Fibroblast of lung (primary cell): ENCODE results near the gene CAMSAP3. TPM values are rescaled to one million over a fixed set of nuclear protein-coding genes. Genes with fewer than 3 reads are reported as not detected.

ENCODE experiments used
- DNase-seq, 2 donors: peaks; one replicate each; pipeline versions ENCODE4 v3.0.0 to v3.0.0-alpha.2; 2010; ENCODE audit warnings: low read depth in 2 of 2
- H2AFZ ChIP-seq: 2 replicates; pipeline ENCODE4 v1.5.1; 2012; ENCODE audit warnings: low read length, control low read depth, inconsistent platforms
- H3K27ac ChIP-seq: 2 replicates; pipeline ENCODE4 v1.5.1; 2011; ENCODE audit warnings: low read length, control low read depth; ENCODE audit not compliant: insufficient read depth
- H3K27me3 ChIP-seq: 2 replicates; pipeline ENCODE4 v1.5.1; 2011; ENCODE audit warnings: mild to moderate bottlenecking, low read length; ENCODE audit not compliant: control insufficient read depth, insufficient read depth
- H3K36me3 ChIP-seq: 2 replicates; pipeline ENCODE4 v1.5.1; 2011; ENCODE audit warnings: low read length; ENCODE audit not compliant: control insufficient read depth, insufficient read depth
- H3K4me1 ChIP-seq: 2 replicates; pipeline ENCODE4 v1.5.1; 2011; ENCODE audit warnings: low read length; ENCODE audit not compliant: control insufficient read depth, insufficient read depth; ENCODE audit errors: extremely low read depth
- H3K4me2 ChIP-seq: 2 replicates; pipeline ENCODE4 v1.5.1; 2011; ENCODE audit warnings: low read length, control low read depth; ENCODE audit not compliant: insufficient read depth; ENCODE audit errors: extremely low read depth
- H3K4me3 ChIP-seq, 4 experiments: fragments of 200-600 bp in 1 of 4; sonication (generic) in 1 of 4; replicated peaks in 1 of 4; 2 replicates each; pipeline ENCODE4 v1.5.1; 2011 to 2016; ENCODE audit warnings: low read length in 4 of 4, low read depth in 3 of 4, mild to moderate bottlenecking in 3 of 4, control low read depth in 2 of 4, inconsistent platforms in 1 of 4, mixed read lengths in 1 of 4; ENCODE audit not compliant: insufficient read depth in 1 of 4; ENCODE audit errors: control extremely low read depth in 1 of 4
- H3K79me2 ChIP-seq: 2 replicates; pipeline ENCODE4 v1.5.1; 2012; ENCODE audit warnings: mild to moderate bottlenecking, low read length, inconsistent platforms; ENCODE audit not compliant: control insufficient read depth, insufficient read depth
- H3K9ac ChIP-seq: 2 replicates; pipeline ENCODE4 v1.5.1; 2011; ENCODE audit warnings: mild to moderate bottlenecking, low read length, control low read depth; ENCODE audit not compliant: insufficient read depth
- H3K9me3 ChIP-seq: 2 replicates; pipeline ENCODE4 v1.5.1; 2012; ENCODE audit warnings: low read depth, low read length; ENCODE audit not compliant: control insufficient read depth, insufficient read depth
- H4K20me1 ChIP-seq: 2 replicates; pipeline ENCODE4 v1.5.1; 2011; ENCODE audit warnings: low read length; ENCODE audit not compliant: control insufficient read depth, insufficient read depth; ENCODE audit errors: extremely low read depth
- EZH2 ChIP-seq: IDR thresholded peaks from 2 replicates; pipeline ENCODE4 v1.5.1; 2012; ENCODE audit warnings: low read length, control low read depth, mild to moderate bottlenecking; ENCODE audit errors: missing control alignments
- polyA plus RNA-seq, 2 donors: library from polyadenylated mRNA; depleted of rRNA in 1 of 2; stranded (reverse) in 1 of 2; unstranded in 1 of 2; fragments of >200 nt; gene quantifications; 2 replicates each; pipeline ENCODE4 v1.2.1, GENCODE V29; 2011 to 2012; ENCODE audit warnings: missing spikeins in 1 of 2
- total RNA-seq: library from RNA; depleted of rRNA; stranded (reverse); fragments of >200 nt; gene quantifications from 2 replicates; pipeline ENCODE4 v1.2.1, GENCODE V29; 2014
- TF ChIP-seq, protein P1 (sequence below), 2 donors: IDR thresholded peaks in 1 of 2; conservative IDR thresholded peaks in 1 of 2; 1 replicate in 1 of 2; 2 replicates in 1 of 2; pipeline ENCODE4 v1.5.1; 2011 to 2012; ENCODE audit warnings: low read length in 2 of 2, control low read depth in 1 of 2, inconsistent platforms in 1 of 2, low read depth in 1 of 2, mild to moderate bottlenecking in 1 of 2

The CAMSAP3 gene
- total and polyA plus RNA-seq, 2 donors (not counting 1 experiment from before 2014, with no cell fraction given), result not detected

DNA sequence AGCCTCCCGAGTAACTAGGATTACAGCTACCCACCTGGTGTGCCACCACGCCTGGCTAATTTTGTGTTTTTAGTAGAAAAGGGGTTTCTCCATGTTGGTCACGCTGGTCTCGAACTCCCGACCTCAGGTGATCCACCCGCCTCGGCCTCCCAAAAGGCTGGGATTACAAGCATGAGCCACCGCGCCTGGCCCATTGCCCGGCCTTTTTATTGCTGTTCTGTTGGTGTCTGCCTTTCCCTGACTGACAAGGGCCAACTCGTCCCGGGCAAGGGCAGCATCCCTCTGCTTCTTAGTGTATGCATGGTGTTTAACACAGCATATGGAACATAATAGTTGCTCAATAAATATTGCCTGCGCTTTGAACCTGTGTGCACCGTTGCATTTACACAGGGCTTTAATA, 67.0 kb downstream of the CAMSAP3 start:
- Histone ChIP-seq H3K9ac (no peak overlapping the region), H3K9me3 (no peaks in the 10 kb centered on the region), H3K27ac (no peak overlapping the region), H2AFZ (no peak overlapping the region), H3K36me3 (no peaks in the 10 kb centered on the region), H3K4me1 (no peaks in the 10 kb centered on the region), H3K4me3 (no peak overlapping the region), H3K4me2 (no peak overlapping the region), H3K27me3 (no peaks in the 10 kb centered on the region), H3K79me2 (no peaks in the 10 kb centered on the region), H4K20me1 (no peaks in the 10 kb centered on the region)
- no peak for DNase-seq
- TF ChIP-seq, protein P1, sequence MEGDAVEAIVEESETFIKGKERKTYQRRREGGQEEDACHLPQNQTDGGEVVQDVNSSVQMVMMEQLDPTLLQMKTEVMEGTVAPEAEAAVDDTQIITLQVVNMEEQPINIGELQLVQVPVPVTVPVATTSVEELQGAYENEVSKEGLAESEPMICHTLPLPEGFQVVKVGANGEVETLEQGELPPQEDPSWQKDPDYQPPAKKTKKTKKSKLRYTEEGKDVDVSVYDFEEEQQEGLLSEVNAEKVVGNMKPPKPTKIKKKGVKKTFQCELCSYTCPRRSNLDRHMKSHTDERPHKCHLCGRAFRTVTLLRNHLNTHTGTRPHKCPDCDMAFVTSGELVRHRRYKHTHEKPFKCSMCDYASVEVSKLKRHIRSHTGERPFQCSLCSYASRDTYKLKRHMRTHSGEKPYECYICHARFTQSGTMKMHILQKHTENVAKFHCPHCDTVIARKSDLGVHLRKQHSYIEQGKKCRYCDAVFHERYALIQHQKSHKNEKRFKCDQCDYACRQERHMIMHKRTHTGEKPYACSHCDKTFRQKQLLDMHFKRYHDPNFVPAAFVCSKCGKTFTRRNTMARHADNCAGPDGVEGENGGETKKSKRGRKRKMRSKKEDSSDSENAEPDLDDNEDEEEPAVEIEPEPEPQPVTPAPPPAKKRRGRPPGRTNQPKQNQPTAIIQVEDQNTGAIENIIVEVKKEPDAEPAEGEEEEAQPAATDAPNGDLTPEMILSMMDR (conservative IDR thresholded peaks at IDR 0.05 in 1 of 2, IDR thresholded peaks at IDR 0.05 in 1 of 2; ENCODE audit: low read depth in 1 of 2, low read length in 2 of 2), result no peak
- no peak for TF ChIP-seq EZH2

DNA sequence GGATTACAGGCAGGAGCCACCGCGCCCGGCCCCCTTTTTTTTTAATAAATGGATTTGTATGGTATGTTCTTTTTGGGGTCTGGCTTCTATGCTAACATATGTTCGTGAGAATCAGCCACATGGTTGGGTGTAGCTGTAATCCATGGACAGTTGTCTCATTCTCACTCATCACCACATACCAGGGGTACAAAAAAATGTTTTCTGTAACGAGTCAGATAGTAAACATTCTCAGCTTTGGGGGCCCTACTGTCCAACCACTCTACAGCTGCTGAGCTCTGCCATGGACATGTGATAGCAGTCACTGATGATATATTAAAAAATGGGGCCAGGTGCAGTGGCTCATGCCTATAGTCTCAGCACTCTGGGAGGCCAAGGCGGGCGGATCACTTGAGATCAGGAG, 68.0 kb downstream of the CAMSAP3 start:
- Histone ChIP-seq H3K9ac (no peak overlapping the region), H3K36me3 (no peaks in the 10 kb centered on the region), H3K27me3 (no peaks in the 10 kb centered on the region), H3K27ac (no peak overlapping the region), H3K79me2 (no peaks in the 10 kb centered on the region), H3K9me3 (no peaks in the 10 kb centered on the region), H3K4me1 (no peaks in the 10 kb centered on the region), H3K4me3 (no peak overlapping the region), H2AFZ (no peak overlapping the region), H3K4me2 (no peak overlapping the region), H4K20me1 (no peaks in the 10 kb centered on the region)
- no peak for DNase-seq
- TF ChIP-seq, protein P1 (conservative IDR thresholded peaks at IDR 0.05 in 1 of 2, IDR thresholded peaks at IDR 0.05 in 1 of 2; ENCODE audit: low read depth in 1 of 2, low read length in 2 of 2), result no peak
- no peak for TF ChIP-seq EZH2

DNA sequence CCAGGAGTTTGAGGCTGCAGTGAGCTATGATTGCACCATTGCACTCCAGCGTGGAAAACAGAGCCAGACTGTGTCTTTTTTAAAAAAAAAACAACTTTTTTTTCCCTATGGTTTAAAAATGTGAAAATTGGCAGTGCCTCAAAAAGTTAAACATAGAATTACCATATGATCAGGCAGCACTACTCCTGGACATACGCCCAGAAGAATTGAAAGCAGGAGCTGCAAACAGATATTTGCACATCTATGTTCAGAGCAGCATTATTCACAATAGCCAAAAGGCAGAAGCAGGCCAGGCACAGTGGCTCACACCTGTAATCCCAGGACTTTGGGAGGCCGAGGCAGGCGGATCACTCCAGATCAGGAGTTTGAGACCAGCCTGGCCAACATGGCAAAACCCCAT, 69.4 kb downstream of the CAMSAP3 start:
- Histone ChIP-seq H3K4me2 (no peak overlapping the region), H3K9ac (no peak overlapping the region), H3K4me1 (no peaks in the 10 kb centered on the region), H3K27me3 (no peaks in the 10 kb centered on the region), H3K79me2 (no peaks in the 10 kb centered on the region), H3K9me3 (no peaks in the 10 kb centered on the region), H3K4me3 (no peak overlapping the region), H3K27ac (no peak overlapping the region), H2AFZ (no peak overlapping the region), H4K20me1 (no peaks in the 10 kb centered on the region), H3K36me3 (no peaks in the 10 kb centered on the region)
- no peak for TF ChIP-seq EZH2
- TF ChIP-seq, protein P1 (conservative IDR thresholded peaks at IDR 0.05 in 1 of 2, IDR thresholded peaks at IDR 0.05 in 1 of 2; ENCODE audit: low read depth in 1 of 2, low read length in 2 of 2), result no peak
- DNase-seq, result peak in 1 of 2 donors; percentile 84

Other genes starting within 250 kb of the CAMSAP3 start
- gene ARHGEF18, start 246.9 kb upstream of the CAMSAP3 start, total RNA-seq, result 33.1 and 45.1 TPM in 2 replicates
- 6.1 and 7.8 TPM in 2 replicates for gene ARHGEF18, start 246.9 kb upstream of the CAMSAP3 start, polyA plus RNA-seq
- gene PEX11G, start 106.8 kb upstream of the CAMSAP3 start, total RNA-seq, result 3.8 and 3.9 TPM in 2 replicates
- 1.2 and 1.5 TPM in 2 replicates for gene PEX11G, start 106.8 kb upstream of the CAMSAP3 start, polyA plus RNA-seq
- 16.2 and 16.7 TPM in 2 replicates for gene ZNF358, start 79.8 kb upstream of the CAMSAP3 start, total RNA-seq
- 24.0 and 26.8 TPM in 2 replicates for gene ZNF358, start 79.8 kb upstream of the CAMSAP3 start, polyA plus RNA-seq
- gene MCOLN1, start 73.2 kb upstream of the CAMSAP3 start, total RNA-seq, result 3.9 and 4.0 TPM in 2 replicates
- 15.1 and 20.5 TPM in 2 replicates for gene MCOLN1, start 73.2 kb upstream of the CAMSAP3 start, polyA plus RNA-seq
- gene PNPLA6, start 60.1 kb upstream of the CAMSAP3 start, total RNA-seq, result 61.9 and 89.2 TPM in 2 replicates
- 20.9 and 34.2 TPM in 2 replicates for gene PNPLA6, start 60.1 kb upstream of the CAMSAP3 start, polyA plus RNA-seq
- gene XAB2, start 33.7 kb downstream of the CAMSAP3 start, total RNA-seq, result 19.0 and 28.2 TPM in 2 replicates
- 12.5 and 16.5 TPM in 2 replicates for gene XAB2, start 33.7 kb downstream of the CAMSAP3 start, polyA plus RNA-seq
- gene PET100, start 33.9 kb downstream of the CAMSAP3 start, total RNA-seq, result 15.7 and 16.9 TPM in 2 replicates
- gene PET100, start 33.9 kb downstream of the CAMSAP3 start, polyA plus RNA-seq, result 37.5 and 38.8 TPM in 2 replicates
- not detected in 2 replicates for gene PCP2, start 37.9 kb downstream of the CAMSAP3 start, total RNA-seq
- not detected in 2 replicates for gene PCP2, start 37.9 kb downstream of the CAMSAP3 start, polyA plus RNA-seq
- gene STXBP2, start 41.2 kb downstream of the CAMSAP3 start, total RNA-seq, result 2.8 and 4.6 TPM in 2 replicates
- 4.6 and 5.3 TPM in 2 replicates for gene STXBP2, start 41.2 kb downstream of the CAMSAP3 start, polyA plus RNA-seq
- gene RETN, start 73.2 kb downstream of the CAMSAP3 start, total RNA-seq, result not detected in 2 replicates
- not detected in 2 replicates for gene RETN, start 73.2 kb downstream of the CAMSAP3 start, polyA plus RNA-seq
- gene MCEMP1, start 81.2 kb downstream of the CAMSAP3 start, total RNA-seq, result not detected in 2 replicates
- gene MCEMP1, start 81.2 kb downstream of the CAMSAP3 start, polyA plus RNA-seq, result not detected in 2 replicates
- gene TRAPPC5, start 85.0 kb downstream of the CAMSAP3 start, total RNA-seq, result 49.6 and 103 TPM in 2 replicates
- gene TRAPPC5, start 85.0 kb downstream of the CAMSAP3 start, polyA plus RNA-seq, result 19.4 and 22.2 TPM in 2 replicates
- gene FCER2, start 106.3 kb downstream of the CAMSAP3 start, total RNA-seq, result not detected in 2 replicates
- gene FCER2, start 106.3 kb downstream of the CAMSAP3 start, polyA plus RNA-seq, result not detected in 2 replicates
- gene CLEC4G, start 136.2 kb downstream of the CAMSAP3 start, total RNA-seq, result not detected in 2 replicates
- not detected in 2 replicates for gene CLEC4G, start 136.2 kb downstream of the CAMSAP3 start, polyA plus RNA-seq
- not detected in 2 replicates for gene CD209, start 151.7 kb downstream of the CAMSAP3 start, total RNA-seq
- gene CD209, start 151.7 kb downstream of the CAMSAP3 start, polyA plus RNA-seq, result not detected in 2 replicates
- gene CLEC4M, start 167.4 kb downstream of the CAMSAP3 start, total RNA-seq, result not detected in 2 replicates
- gene CLEC4M, start 167.4 kb downstream of the CAMSAP3 start, polyA plus RNA-seq, result not detected in 2 replicates
- 13.4 and 16.5 TPM in 2 replicates for gene EVI5L, start 234.4 kb downstream of the CAMSAP3 start, total RNA-seq
- gene EVI5L, start 234.4 kb downstream of the CAMSAP3 start, polyA plus RNA-seq, result 8.8 and 10.4 TPM in 2 replicates